Stimulated activated CD8-positive, alpha-beta memory T cell treated with anti-CD3 and anti-CD28 coated beads, Interleukin-7, amount 100 ng/mL, for 1 hour (primary cell): ENCODE results near the gene ZIC4.

Experiments
- DNase-seq, 2 donors: peaks; one replicate each; pipeline ENCODE4 v3.0.0-alpha.2; 2020; ENCODE audit warnings: low read depth in 2 of 2

ZIC4 gene

GRCh38 chr3:147406028-147406931, at the start of gene ZIC4:
TSS of gene ZIC4 (minus strand) at chr3:147406543. CDS start at chr3:147402797, 3,746 bp downstream.
- DNase-seq: no peak

DNA sequence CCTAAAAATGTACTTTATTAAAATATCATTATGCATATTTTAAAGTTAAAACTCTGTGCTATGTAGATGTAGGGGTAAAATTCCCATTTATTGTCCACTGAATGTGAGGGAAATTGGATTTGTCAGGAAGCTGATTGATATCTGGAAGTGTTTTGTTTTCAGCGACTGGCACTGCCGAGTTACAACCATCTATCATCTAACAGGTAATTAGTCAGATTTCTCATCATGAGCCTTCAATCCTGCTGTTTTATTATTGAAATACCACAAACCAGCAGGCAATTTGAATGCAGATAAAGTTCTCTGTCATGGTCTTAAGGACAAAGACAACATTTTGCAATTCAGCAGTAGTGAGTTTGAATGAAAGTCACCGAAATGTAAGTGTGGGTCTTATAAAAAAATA, 43.3 kb upstream of the ZIC4 start:
- no peak for DNase-seq

DNA sequence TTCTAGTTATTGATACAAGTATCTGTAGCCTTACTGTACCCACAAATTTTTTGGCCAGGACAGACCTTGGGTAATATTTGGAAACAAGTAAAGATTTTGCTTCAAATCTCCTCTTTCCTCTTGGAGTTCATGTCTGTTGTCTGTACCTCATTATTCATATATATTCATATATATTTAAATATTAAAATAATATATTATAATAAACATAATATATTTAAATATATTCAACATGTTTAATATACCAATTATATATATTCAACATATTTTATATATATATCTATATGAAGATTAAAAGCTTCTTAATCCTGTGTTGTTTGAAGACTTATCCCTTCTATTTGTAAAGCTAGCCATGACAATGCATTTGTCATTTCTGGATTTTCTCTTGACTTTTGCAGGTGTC, 40.9 kb upstream of the ZIC4 start:
- no peak for DNase-seq

DNA sequence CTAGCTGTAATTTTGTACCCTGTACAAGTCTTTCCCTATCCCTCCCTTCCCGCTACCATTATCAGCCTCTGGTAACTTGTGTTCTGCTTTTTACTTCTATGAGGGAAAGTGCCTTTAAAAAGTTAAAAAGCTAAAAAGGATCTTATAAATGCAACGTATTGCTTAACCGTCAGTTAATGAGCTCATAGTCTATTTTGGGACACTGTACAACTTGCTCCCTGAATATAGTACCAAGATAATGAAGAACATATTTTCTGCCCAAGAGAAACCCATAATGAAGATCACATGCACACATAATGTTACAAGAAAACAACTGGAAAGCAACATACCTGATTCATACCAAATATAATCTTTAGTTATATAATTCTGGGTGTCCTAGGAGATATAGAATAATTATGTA, 25.4 kb upstream of the ZIC4 start:
- no peak for DNase-seq

DNA sequence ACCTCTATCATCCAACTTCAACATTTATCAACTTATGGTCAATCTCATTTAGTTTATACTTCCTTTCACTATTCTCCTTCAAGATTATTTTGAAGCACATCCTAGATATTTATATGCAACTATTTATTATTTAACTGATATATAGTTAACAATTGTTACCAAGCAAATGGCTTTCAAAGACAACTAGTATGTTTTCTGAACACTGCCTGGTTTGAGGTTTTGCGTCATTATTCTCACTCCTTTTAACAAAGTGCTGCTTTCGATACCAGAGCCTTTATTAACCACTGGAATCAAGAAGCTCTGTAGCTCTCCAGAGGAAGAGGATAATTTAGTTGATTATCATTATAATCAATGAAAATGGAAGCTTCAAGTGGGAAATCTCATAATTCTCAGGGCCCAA, 22.4 kb upstream of the ZIC4 start:
- DNase-seq: no peak

- no peak for DNase-seq
Observed at GRCh38 chr3:147428326-147428725, 22.0 kb upstream of the ZIC4 start.

DNA sequence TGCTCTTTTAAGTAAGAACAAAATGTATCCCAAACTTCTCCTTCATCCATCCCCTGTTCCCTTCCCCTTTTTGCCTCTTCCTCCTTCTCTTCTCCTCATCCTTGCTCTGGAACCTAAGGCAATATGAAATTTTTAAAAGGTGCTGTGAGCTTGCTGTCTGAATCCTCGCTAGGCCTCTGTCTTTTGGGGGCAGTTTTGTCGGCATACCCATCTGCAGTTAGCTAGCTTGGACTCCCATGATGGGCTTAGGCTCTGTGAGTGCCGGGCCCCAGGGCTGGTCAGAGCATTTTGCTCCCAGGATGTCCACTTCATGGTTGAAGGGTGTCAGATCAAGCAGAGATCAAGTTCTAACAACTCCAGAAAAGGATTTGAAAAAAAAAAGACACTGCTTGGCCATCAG, 21.4 kb upstream of the ZIC4 start:
- DNase-seq: no peak

DNA sequence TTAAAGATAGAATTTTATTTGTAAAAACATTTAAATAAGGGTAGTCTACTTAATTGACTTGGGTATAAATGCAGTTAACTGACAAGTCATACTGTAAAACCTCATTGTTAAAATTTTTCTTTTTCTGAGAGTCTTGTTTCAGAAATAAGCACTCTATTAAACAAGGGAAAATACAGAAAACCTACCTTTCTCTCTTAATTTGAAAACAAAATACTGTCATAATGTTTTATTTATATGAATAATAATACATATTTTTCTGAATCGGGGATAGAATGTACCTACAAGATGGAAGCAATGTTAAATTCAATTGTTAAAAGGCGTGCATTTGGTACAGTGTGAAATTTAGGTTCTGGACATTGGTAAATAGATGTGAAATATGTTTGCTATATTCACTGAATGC, 20.6 kb upstream of the ZIC4 start:
- no peak for DNase-seq

DNA sequence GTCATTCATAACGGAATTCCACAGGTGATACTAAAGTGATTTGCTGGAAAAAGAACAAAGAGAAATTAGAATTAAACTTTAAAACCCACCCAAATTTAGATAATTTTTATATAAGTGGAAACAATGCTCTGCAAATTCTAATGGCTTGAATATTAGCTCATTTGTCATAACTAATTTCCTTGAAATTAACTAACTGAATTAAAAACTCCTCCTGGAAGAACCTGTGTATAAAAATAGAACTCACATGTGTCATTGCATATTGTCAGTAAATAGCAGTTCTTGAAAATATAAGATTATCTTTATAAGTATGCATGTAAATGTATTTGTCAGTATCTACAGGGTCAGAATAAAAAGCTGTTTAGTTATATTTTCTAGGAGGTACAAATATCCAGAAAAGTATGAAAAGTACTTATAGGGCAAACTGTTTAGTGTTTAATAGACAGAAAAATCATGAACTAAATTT, 19.1 kb upstream of the ZIC4 start:
- DNase-seq: no peak

DNA sequence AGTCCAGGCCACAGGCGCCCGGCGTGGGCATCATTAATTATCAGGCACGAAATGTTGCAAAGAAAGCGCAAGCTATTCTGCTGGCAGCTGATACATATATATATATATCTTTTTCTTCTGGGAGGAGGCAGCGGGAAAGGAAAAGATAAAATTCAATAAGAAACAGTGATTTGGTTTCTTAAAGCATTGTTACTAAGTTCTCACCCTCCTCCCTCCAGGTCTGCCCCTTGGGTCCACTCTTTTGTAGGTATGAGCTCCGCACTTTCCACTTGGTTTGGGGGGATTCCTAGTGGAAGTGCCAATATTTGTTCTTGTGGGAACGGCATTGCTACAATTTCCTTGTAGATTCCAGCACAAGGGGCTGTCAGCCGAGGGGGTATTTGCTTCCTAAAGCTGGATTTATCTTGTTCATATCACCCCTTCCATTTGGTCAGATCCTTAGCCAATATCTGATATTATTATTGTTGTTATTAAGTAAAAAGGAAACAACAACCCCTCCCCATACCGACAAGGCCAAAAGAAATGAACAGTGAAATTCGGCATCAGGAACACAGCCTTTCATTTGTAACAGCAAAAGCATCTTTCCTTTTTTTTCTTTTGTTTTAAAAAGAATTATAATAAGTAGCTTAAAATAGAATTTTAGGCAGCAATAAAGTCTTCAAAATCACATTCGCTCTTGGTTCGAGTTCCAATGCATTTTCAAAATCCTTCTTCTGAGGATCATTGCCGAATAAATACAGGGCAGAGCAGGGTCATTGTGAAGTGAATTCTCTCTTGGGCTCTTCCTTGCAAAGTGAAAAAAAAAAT, 18.4 kb upstream of the ZIC4 start:
- no peak for DNase-seq

DNA sequence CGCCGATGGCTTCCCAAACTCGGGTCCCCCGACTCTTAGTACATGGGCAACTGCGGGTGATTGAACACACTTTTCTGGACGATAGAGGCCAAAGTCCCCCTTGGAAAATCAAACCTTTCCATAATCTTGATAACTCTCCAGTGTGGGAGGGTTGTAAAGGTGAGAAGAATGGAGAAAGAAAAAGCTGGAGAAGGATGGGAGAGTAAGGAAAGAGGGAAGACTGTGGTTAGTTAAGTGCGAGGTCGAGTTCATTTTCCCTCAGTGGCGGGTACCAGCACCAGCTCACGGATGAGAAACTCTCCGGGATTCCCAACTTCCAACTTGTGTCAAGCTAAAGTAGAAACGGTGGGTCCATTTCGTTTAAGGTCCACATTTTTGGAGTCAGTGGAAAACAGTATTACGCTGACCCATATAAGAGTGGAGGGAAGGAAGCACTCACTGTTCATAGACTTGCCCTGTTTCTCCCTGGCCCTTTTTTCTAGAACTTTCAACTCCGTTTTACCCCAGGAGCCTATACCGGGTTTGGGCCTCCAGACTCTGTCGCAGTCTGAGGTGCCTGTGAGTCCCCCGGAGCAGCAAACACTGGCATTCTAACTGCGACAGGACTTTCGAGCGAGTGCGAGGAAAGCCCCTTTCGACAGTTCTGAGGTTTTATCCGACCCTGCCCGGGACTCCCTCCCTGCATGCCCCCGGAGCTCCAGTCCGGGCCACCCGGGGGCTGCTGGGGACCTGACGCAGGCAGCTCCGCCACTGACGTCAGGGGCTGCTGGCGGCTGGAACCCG, 17.6 kb upstream of the ZIC4 start:
- DNase-seq: no peak

DNA sequence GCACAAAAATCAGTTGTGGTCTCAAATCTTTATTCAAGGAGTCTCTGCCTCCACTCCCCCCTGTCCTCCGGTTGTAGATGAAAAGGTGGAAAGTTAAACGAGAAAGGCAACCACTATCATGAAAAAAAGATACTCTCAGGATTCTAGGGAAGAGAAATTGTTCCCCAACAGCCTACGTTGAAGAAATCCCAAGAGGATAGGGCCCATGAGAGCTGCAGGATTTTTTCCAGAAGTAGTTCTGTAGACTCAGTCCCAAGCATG, 17.1 kb upstream of the ZIC4 start:
- no peak for DNase-seq

GRCh38 chr3:147422601-147423536, 16.5 kb upstream of the ZIC4 start:
- DNase-seq: no peak

DNA sequence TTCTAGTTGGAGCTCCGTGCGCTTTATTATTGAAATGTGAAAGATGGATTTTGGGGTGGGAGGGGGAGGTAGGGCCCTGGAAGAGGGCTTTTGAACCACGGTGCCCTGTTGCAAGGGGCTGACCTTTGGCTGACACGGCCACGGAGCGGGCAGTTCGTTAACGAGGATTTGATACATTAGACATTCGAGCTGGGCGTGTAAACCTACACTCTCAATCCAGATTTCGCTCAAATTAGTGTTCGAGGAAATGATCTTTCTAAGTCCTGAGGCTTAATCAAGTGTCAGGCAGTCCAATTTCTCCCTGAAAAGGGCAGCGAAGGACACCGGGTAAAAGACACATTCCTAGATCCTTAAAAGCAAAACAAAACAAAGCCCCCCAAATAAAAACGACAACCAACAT, 15.9 kb upstream of the ZIC4 start:
- DNase-seq: no peak

DNA sequence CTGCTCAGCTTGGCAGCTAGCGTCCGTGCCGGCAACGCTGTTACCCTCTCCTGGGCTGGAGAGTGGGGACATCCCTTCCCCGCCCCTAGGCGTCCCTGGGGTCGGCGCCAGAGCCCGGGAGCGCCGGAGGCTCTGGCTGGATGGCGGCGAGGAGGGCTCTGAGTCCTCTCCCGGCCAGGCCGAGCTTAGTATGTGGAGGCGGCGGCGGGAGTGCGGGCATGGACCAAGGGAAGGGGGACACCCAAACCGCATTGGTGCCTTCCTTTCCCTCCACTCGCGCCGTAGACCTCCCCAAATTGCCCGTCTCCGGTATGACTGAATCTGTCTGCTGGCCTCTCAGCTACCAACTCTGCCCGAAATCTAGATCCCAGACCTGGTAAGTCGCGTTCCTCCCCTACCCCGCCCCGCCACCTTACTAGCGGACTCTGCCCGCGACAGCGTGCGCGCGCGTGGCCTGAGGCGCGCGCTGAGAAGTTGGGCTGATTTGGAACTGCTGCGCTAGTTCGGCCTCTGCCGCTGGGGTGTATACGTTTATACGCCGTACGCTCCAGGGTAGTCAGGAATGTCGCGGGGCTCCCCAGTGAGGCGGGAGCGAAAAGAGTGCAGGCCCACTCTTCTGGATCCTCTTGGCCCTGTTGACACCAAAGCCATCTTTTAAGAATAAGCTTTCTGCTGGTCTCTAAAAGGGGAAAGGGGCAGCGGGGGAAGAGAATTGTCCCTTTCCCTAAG, 15.0 kb upstream of the ZIC4 start:
- no peak for DNase-seq

DNA sequence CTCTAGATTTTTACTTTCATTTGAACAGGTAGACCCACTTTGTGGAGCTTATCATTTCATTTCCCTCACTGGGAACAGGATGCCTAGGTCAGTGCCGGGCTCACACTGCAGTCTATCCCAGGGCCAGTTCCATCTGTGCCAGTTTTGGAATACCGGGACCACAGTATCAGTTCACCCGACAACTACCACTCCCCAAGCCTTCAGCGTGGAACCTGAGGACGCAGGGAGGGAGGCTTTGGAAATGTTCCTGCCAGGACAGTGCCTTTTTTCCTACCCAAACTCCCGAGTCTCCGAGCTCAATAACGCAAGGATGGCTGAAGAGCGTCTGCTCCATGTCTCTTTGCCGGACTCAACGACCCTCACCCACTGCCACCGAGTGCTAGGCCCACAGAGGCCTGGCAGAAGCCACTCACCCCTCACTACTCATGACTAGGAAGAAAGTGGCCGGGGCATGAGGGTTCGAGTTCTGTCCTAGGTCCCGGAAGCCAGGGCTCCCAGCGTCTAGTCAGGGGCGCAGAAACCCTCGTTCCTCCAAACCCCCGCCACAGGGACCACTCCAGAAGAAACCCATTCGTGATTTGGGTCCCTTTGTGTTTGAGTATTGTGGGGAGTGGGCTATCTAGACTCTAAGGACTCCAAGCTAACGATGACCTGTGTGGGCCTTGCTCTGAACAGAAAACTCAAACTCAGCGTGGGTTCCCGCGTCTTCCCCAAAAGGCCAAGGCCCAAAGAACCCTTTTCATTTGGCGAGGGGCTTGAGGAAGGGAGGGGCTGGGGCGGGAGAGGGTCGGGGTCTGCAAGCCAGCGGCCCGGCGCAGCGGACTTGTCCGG, 14.2 kb upstream of the ZIC4 start:
- DNase-seq: no peak

DNA sequence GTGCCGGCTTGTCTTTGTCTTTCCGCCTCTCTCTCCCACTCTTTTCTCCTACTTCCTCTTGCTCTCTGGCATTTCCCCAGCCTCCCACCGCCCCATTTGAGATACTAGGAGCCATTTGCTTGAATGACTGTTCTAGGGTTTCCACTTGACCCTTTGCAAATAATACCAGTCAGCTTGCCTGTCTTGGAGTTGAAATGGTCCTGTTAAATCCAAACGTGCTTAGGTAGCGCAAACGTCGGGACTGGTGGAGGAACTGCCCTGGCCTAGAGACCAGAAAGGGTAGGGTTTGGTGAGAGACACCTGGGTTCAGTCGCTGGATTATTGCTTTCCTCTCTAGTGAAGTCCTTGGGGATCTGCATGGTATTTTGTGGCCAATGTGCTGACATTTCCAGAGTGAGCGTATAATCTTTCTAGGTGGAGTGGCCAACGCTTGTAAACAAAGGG, 13.5 kb upstream of the ZIC4 start:
- no peak for DNase-seq

GRCh38 chr3:147418808-147419701, 12.7 kb upstream of the ZIC4 start:
- DNase-seq: no peak

DNA sequence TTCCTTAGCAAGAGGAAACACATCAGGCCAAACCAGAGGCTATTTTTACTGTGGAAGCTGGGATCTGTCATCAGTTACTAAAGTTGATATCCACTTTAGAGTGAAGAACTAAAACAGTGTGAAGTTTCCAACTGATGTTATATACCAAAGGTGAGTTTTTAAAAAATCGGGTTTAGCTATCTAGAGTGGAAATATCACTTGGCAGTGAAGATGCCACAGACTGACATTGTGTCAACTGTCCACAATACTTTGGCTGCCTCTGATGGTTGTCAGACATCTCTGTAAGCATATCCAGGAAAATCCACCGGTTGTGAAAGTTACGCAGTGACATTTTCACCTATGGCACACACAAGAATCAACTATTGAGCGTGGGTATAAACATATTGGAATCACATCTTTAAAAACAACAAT, 12.0 kb upstream of the ZIC4 start:
- DNase-seq: no peak
